ENCODE data around the gene CDHR2. TPM values are rescaled to one million over a fixed set of nuclear protein-coding genes. Genes with fewer than 3 reads are reported as not detected.

CDHR2 gene
- total RNA-seq = 0.08 and 0.42 TPM in 2 replicates

DNA sequence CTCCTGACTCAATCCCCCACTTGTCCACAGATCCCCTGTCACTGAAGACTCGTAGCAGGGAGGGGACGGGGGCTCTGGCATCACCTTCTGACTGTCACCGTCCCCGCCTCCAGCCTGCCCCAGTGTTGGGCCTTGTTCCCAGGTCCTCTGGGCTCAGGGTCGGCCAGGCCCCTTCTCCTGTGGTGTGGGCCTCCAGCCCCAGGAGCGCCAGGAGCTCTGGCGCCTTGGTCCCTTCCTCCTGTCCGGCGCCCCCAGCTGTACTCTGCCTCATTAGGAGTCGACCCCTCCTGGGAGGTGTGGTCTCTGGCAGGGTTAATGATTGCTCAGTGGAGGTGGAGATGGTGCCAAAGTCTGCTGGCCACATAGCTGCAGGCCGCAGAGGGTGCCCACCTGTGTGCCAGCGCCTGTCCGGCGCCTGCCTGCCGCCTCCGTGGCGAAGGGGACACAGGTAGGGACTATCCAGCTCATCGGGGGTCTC is at the start of gene CDHR2:
Gene CDHR2 (plus strand): TSS at position 376 of the 478 bp plus-strand sequence. CDS start 16,011 bp downstream, outside the sequence.
- Mint-ChIP-seq H3K9me3 (no peaks in the 10 kb centered on the region), H3K4me3 (no peak within 1 kb of the TSS), H3K27me3 (ENCODE audit: insufficient read depth) (peaks cover 3% of the 10 kb centered on the region), H3K4me1 (ENCODE audit: low read depth) (peaks cover 28% of the 10 kb centered on the region), H3K36me3 (ENCODE audit: low read depth) (no peaks in the 10 kb centered on the region), H3K27ac (no peak within 1 kb of the TSS)
- no peak for DNase-seq (ENCODE audit: low spot score)
- intact Hi-C loops (cut with micrococcal nuclease) = no loop called here

GRCh38 chr5:176500511-176500910 is 48.6 kb upstream of the CDHR2 start:
- Mint-ChIP-seq H3K4me3 (no peak overlapping the region), H3K4me1 (ENCODE audit: low read depth) (no peaks in the 10 kb centered on the region), H3K36me3 (ENCODE audit: low read depth) (peaks cover 41% of the 10 kb centered on the region), H3K27me3 (ENCODE audit: insufficient read depth) (no peaks in the 10 kb centered on the region), H3K9me3 (no peaks in the 10 kb centered on the region), H3K27ac (no peak overlapping the region)
- no peak for DNase-seq (ENCODE audit: low spot score)
- intact Hi-C loops (cut with micrococcal nuclease) = no loop called here

- Mint-ChIP-seq H3K4me1 (ENCODE audit: low read depth) (no peaks in the 10 kb centered on the region), H3K36me3 (ENCODE audit: low read depth) (peaks cover 40% of the 10 kb centered on the region), H3K4me3 (no peak overlapping the region), H3K27me3 (ENCODE audit: insufficient read depth) (no peaks in the 10 kb centered on the region), H3K9me3 (no peaks in the 10 kb centered on the region), H3K27ac (no peak overlapping the region)
- DNase-seq (ENCODE audit: low spot score) = no peak
- intact Hi-C loops (cut with micrococcal nuclease) = no loop called here
Measured at GRCh38 chr5:176501333-176501732, 47.8 kb upstream of the CDHR2 start.

- Mint-ChIP-seq H3K4me3 (no peak overlapping the region), H3K27ac (no peak overlapping the region), H3K4me1 (ENCODE audit: low read depth) (no peaks in the 10 kb centered on the region), H3K36me3 (ENCODE audit: low read depth) (peaks cover 47% of the 10 kb centered on the region), H3K9me3 (no peaks in the 10 kb centered on the region), H3K27me3 (ENCODE audit: insufficient read depth) (no peaks in the 10 kb centered on the region)
- intact Hi-C loops (cut with micrococcal nuclease) = no loop called here
- no peak for DNase-seq (ENCODE audit: low spot score)
Measured at GRCh38 chr5:176503496-176503895, 45.6 kb upstream of the CDHR2 start.

DNA sequence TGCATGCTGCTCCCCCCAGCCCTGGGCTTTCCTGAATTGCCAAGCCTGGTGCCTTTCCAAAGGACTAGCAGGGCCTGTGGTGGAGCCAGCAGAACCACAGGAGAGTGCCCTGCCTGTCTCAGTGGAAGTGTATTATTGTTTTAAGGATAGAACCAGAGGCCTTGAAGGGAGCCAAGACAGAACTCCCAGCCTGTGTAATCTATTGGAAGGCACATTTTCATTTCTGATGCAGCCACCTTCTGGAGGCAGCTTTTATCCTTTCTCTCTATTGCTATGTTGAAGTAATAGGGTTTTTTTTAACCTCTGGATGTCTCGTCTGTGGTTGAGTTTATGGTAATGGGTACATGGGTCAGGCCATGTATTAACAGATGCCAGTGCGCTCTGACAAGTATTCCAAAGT is 41.2 kb upstream of the CDHR2 start:
- DNase-seq (ENCODE audit: low spot score) = no peak
- Mint-ChIP-seq H3K4me3 (no peak overlapping the region), H3K4me1 (ENCODE audit: low read depth) (no peaks in the 10 kb centered on the region), H3K9me3 (no peaks in the 10 kb centered on the region), H3K27me3 (ENCODE audit: insufficient read depth) (no peaks in the 10 kb centered on the region), H3K27ac (peak overlapping the region; percentile 29), H3K36me3 (ENCODE audit: low read depth) (peaks cover 32% of the 10 kb centered on the region)
- intact Hi-C loops (cut with micrococcal nuclease) = no loop called here

DNA sequence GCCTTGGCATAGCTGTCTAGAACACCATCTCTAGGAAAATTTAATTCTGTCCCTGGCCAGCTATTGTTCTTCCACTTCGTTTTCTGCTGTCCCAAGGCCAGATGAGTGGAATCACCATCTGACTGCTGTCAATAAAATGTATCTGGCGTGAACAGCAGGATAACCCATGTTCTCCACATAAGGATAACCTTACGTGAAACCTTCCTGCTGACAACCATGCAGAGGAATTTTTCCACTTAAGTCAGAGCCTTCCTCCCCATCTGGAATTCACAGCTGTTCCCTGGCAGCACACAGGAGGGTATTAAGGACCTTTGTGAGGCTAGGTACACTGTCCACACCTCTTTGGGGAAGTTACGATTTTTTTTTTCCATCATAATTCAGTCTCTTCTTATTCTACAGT is 40.5 kb upstream of the CDHR2 start:
- Mint-ChIP-seq H3K9me3 (no peaks in the 10 kb centered on the region), H3K4me3 (no peak overlapping the region), H3K36me3 (ENCODE audit: low read depth) (peaks cover 30% of the 10 kb centered on the region), H3K27me3 (ENCODE audit: insufficient read depth) (no peaks in the 10 kb centered on the region), H3K27ac (peak overlapping the region; percentile 23), H3K4me1 (ENCODE audit: low read depth) (no peaks in the 10 kb centered on the region)
- DNase-seq (ENCODE audit: low spot score) = no peak
- intact Hi-C loops (cut with micrococcal nuclease) = no loop called here

- DNase-seq (ENCODE audit: low spot score) = no peak
- H3K36me3 Mint-ChIP-seq (ENCODE audit: low read depth) = peaks cover 5% of the 10 kb centered on the region
- H3K4me1 Mint-ChIP-seq (ENCODE audit: low read depth) = peaks cover 7% of the 10 kb centered on the region
- H3K27ac Mint-ChIP-seq = no peak overlapping the region
- H3K27me3 Mint-ChIP-seq (ENCODE audit: insufficient read depth) = no peaks in the 10 kb centered on the region
- no peaks in the 10 kb centered on the region for H3K9me3 Mint-ChIP-seq
- intact Hi-C loops (cut with micrococcal nuclease) = no loop called here
- H3K4me3 Mint-ChIP-seq = no peak overlapping the region
Measured at GRCh38 chr5:176513788-176514187, 35.4 kb upstream of the CDHR2 start.

DNA sequence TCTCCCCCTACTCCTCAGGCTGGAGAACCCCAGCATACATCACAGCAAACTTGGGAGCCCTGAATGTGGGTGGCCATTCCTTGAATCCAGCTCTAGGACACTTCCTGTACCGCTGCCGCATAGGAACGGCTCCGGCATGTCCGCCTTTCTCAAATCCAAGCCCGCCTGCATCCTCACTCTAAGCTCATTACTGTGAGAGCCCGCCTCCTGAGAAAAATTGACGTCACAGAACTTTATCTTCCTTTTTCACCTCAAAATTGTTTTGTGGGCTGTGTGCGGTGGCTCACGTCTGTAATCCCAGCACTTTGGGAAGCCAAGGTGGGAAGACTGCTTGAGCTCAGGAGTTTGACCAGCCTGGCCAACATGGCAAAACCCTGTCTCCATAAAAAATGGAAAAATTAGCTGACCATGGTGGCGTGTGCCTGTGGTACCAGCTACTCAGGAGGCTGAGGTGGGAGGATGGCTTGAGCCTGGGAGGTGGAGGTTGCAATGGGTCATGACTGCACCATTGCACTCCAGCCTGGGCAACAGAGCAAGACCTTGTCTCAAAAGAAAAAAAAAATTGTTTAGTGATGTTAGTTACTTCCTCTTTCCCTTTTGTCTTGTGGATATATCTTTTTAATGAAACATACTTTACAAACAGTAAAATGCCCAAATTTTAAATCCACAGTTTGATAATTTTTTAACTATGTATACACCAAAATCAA is 34.7 kb upstream of the CDHR2 start:
- Mint-ChIP-seq H3K27ac (no peak overlapping the region), H3K27me3 (ENCODE audit: insufficient read depth) (no peaks in the 10 kb centered on the region), H3K4me3 (no peak overlapping the region), H3K36me3 (ENCODE audit: low read depth) (peaks cover 2% of the 10 kb centered on the region), H3K9me3 (no peaks in the 10 kb centered on the region), H3K4me1 (ENCODE audit: low read depth) (peaks cover 7% of the 10 kb centered on the region)
- DNase-seq (ENCODE audit: low spot score) = no peak
- intact Hi-C loops (cut with micrococcal nuclease) = no loop called here

GRCh38 chr5:176515396-176515795 is 33.7 kb upstream of the CDHR2 start:
- Mint-ChIP-seq H3K9me3 (no peaks in the 10 kb centered on the region), H3K36me3 (ENCODE audit: low read depth) (no peaks in the 10 kb centered on the region), H3K27ac (no peak overlapping the region), H3K4me1 (ENCODE audit: low read depth) (peaks cover 7% of the 10 kb centered on the region), H3K27me3 (ENCODE audit: insufficient read depth) (peaks cover under 1% of the 10 kb centered on the region), H3K4me3 (no peak overlapping the region)
- no peak for DNase-seq (ENCODE audit: low spot score)
- intact Hi-C loops (cut with micrococcal nuclease) = no loop called here

DNA sequence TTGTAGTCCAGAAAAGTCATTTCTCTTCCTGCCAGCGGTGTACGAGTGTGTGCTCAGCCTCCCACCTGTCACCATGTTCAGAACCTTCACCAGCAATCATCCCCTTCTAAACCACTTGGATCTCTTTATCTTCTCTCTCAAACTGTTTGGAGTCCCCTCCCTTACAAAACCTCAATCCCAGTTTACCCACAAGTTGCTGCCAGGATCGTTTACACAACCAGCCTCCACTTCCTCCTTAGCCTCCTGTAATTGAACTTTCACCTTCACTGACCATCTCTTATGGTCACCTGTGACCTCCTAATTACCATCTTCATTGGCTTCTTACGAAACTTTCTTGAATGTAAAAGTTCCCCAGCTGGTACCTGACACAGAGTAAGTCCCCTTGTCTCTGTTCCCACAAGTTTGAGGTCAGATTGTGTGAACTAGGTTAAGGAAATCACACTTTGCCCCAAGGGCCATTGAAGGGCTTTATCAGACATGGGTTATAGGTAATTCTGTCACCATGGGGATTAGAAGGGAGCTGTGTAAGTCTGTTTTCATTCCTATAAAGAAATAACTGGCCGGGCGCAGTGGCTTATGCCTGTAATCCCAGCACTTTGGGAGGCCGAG is 32.0 kb upstream of the CDHR2 start:
- no peak overlapping the region for H3K27ac Mint-ChIP-seq
- no peaks in the 10 kb centered on the region for H3K9me3 Mint-ChIP-seq
- intact Hi-C loops (cut with micrococcal nuclease) = no loop called here
- H3K4me3 Mint-ChIP-seq = no peak overlapping the region
- peaks cover 3% of the 10 kb centered on the region for H3K27me3 Mint-ChIP-seq (ENCODE audit: insufficient read depth)
- DNase-seq (ENCODE audit: low spot score) = no peak
- H3K4me1 Mint-ChIP-seq (ENCODE audit: low read depth) = peaks cover 7% of the 10 kb centered on the region
- no peaks in the 10 kb centered on the region for H3K36me3 Mint-ChIP-seq (ENCODE audit: low read depth)

DNA sequence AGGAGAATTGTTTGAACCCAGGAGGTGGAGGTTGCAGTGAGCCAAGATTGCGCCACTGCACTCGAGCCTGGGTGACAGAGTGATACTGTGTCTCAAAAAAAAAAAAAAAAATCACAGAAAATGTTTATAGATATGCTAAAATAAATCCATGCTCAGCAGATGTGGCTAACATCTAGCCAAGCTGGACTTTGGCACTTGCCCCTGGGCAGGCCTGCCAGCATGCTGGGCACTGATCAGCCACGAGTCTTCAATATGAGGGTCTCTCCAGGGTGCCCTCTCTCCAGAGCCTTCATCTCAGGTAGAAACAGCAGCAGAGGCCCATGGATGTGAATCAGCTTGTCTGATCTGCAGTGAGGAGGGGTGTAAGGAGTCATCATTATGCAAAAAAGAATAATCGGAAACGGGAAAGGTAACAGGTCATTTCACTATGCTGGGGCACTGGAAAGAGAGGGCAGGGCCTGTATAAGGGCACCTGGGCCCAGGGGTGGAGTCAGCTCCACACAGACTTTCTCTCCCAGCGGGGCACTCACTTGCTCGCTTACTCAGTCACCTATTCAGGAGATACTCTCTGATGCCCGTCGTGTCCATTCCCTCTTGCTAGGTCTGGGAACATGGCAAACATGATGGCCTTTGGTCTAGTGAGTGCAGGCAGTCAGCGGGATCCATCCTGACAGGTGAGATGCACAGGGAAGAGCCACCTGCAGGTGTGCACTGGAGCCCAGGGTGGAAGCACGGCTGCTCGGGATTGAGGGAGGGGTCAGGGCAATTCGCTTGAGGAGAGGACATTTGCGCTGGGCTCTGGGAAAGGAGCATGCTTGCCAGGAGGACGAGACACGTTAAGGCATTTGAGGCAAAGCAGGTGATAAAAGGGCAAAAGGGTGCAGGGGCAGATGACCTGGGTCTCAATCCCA is 29.1 kb upstream of the CDHR2 start:
- intact Hi-C loops (cut with micrococcal nuclease) = no loop called here
- H3K4me1 Mint-ChIP-seq (ENCODE audit: low read depth) = peaks cover 7% of the 10 kb centered on the region
- H3K27ac Mint-ChIP-seq = no peak overlapping the region
- H3K9me3 Mint-ChIP-seq = no peaks in the 10 kb centered on the region
- no peak for DNase-seq (ENCODE audit: low spot score)
- no peaks in the 10 kb centered on the region for H3K36me3 Mint-ChIP-seq (ENCODE audit: low read depth)
- H3K27me3 Mint-ChIP-seq (ENCODE audit: insufficient read depth) = peaks cover 3% of the 10 kb centered on the region
- no peak overlapping the region for H3K4me3 Mint-ChIP-seq

DNA sequence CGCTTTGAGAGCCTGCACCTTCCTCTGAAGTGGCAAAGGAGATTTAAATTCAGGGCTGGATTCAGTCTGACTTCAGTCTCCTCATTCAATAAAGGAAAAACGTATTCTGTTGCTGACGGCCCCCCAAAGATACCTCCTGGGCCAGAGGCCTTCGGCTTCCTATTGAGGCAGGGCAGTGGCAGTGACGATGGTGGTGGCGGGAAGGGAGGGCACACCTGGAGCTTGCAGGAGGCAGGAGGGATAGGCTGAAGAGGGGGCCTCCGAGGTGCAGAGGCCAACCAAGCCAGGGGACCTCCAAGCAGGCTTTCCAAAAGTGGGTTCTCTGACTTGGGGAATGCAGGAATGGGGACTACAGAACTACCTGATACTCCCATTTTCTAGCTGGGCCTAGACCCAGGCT is 27.9 kb upstream of the CDHR2 start:
- intact Hi-C loops (cut with micrococcal nuclease) = no loop called here
- Mint-ChIP-seq H3K4me3 (no peak overlapping the region), H3K4me1 (ENCODE audit: low read depth) (peaks cover 7% of the 10 kb centered on the region), H3K9me3 (no peaks in the 10 kb centered on the region), H3K27ac (peak overlapping the region; percentile 31), H3K27me3 (ENCODE audit: insufficient read depth) (peaks cover 3% of the 10 kb centered on the region), H3K36me3 (ENCODE audit: low read depth) (peaks cover 5% of the 10 kb centered on the region)
- no peak for DNase-seq (ENCODE audit: low spot score)

Measured in activated T-helper 1 cell treated with anti-CD3 and anti-CD28 coated beads, Interleukin-12 subunit alpha, Interleukin-12 subunit beta, Interleukin-2, Interleukin-4 antibody, amounts not matched to agents 30 ng/mL and 10 ng/mL and 1 ng/mL, durations not matched to agents 14 hours and 24 hours and 36 hours (primary cell).